GM12878 (cell line): ENCODE results near the gene UROC1. TPM values are rescaled to one million over a fixed set of nuclear protein-coding genes. Genes with fewer than 3 reads are reported as not detected.

Source experiments
- ATAC-seq: fragments of 200-7000 bp; cut with Tn5 transposase; 3 replicates; pipeline ENCODE4 v1.9.1; 2020; ENCODE audit warnings: mild to moderate bottlenecking, moderate library complexity
- BruUV-seq: library from RNA; stranded (reverse); fragments of 400-500 nt; replicated peaks from 2 replicates; lab custom pipeline; 2021; lab: Mats Ljungman, UMichigan
- CTCF ChIA-PET: fragments of 300-600 bp; sonication (Branson Sonifier 250); formaldehyde crosslinking; extraction: SDS; loops from one replicate; lab custom pipeline; 2021; ENCODE audit warnings: inconsistent platforms; lab: Yijun Ruan, JAX
- POLR2A ChIA-PET: fragments of 350-600 bp; formaldehyde crosslinking; extraction: SDS; loops from one replicate; lab custom pipeline; 2021; ENCODE audit warnings: inconsistent platforms; lab: Charles Lee
- RAD21 ChIA-PET: fragments of 300-600 bp; sonication (Branson Sonifier 250); formaldehyde crosslinking; loops from one replicate; lab custom pipeline; 2023; ENCODE audit warnings: antibody characterized with exemption; ENCODE audit not compliant: unreplicated experiment; lab: Charles Lee
- SMC1A ChIA-PET: fragments of 300-600 bp; sonication (Branson Sonifier 250); formaldehyde crosslinking; loops from one replicate; lab custom pipeline; 2023; ENCODE audit not compliant: unreplicated experiment, uncharacterized antibody; lab: Charles Lee
- DNase-seq: peaks from one replicate; pipeline ENCODE4 v3.0.0-alpha.2; 2011; ENCODE audit warnings: low read depth, low spot score
- FAIRE-seq: peaks from 3 replicates; lab custom pipeline; 2011; peaks lifted over from hg19 to GRCh38; lab: Jason Lieb, UNC
- H2AFZ ChIP-seq: 2 replicates; pipeline ENCODE4 v1.6.0; 2011; ENCODE audit warnings: low read depth, low read length, control low read depth; ENCODE audit not compliant: control insufficient read depth
- H3K27ac ChIP-seq: 2 replicates; pipeline ENCODE4 v1.5.1; 2011; ENCODE audit warnings: control low read depth; ENCODE audit not compliant: control insufficient read depth, insufficient read depth
- H3K27me3 ChIP-seq, 2 experiments: replicated peaks in 1 of 2; 2 replicates each; pipeline versions ENCODE4 v1.6.0 to v1.6.1; 2011; ENCODE audit warnings: low read length in 1 of 2; ENCODE audit not compliant: control insufficient read depth in 2 of 2, insufficient read depth in 2 of 2
- H3K36me3 ChIP-seq, 2 experiments: 2 replicates each; pipeline ENCODE4 v1.5.1; 2011; ENCODE audit warnings: low read length in 1 of 2; ENCODE audit not compliant: control insufficient read depth in 2 of 2, insufficient read depth in 2 of 2
- H3K4me1 ChIP-seq: 2 replicates; pipeline ENCODE4 v1.6.1; 2011; ENCODE audit warnings: mild to moderate bottlenecking, low read length, moderate library complexity, mixed read lengths; ENCODE audit not compliant: control insufficient read depth, insufficient read depth
- H3K4me2 ChIP-seq: 2 replicates; pipeline ENCODE4 v1.6.0; 2011; ENCODE audit warnings: control low read depth; ENCODE audit not compliant: control insufficient read depth, insufficient read depth
- H3K4me3 ChIP-seq: fragments of 200-600 bp; sonication (generic); 2 replicates; pipeline ENCODE4 v1.5.1; 2016
- H3K79me2 ChIP-seq: 2 replicates; pipeline ENCODE4 v1.6.0; 2011; ENCODE audit warnings: low read length; ENCODE audit not compliant: control insufficient read depth, insufficient read depth
- H3K9ac ChIP-seq: 2 replicates; pipeline ENCODE4 v1.8.0; 2011; ENCODE audit warnings: low read length, control low read depth, mixed read lengths; ENCODE audit not compliant: control insufficient read depth, insufficient read depth
- H3K9me3 ChIP-seq: replicated peaks from 3 replicates; pipeline ENCODE4 v1.5.1; 2011; ENCODE audit warnings: mild to moderate bottlenecking, low read length; ENCODE audit not compliant: control insufficient read depth, insufficient read depth
- H4K20me1 ChIP-seq: 2 replicates; pipeline ENCODE4 v1.6.0; 2011; ENCODE audit not compliant: control insufficient read depth, insufficient read depth
- BHLHE40 ChIP-seq, 2 experiments: fragments of 450-650 bp in 1 of 2; IDR thresholded peaks; 2 replicates each; pipeline ENCODE4 v1.6.1; 2011 to 2017; ENCODE audit warnings: low read depth in 2 of 2, borderline replicate concordance in 1 of 2, improper control_type of control experiment in 1 of 2, low read length in 1 of 2, mild to moderate bottlenecking in 1 of 2
- CBX3 ChIP-seq: fragments of 200-600 bp; sonication (generic); IDR thresholded peaks from 2 replicates; pipeline ENCODE4 v1.6.1; 2016; ENCODE audit warnings: low read depth, borderline replicate concordance
- DPF2 ChIP-seq: fragments of 450-650 bp; IDR thresholded peaks from 2 replicates; pipeline ENCODE4 v1.6.1; 2017; ENCODE audit warnings: mild to moderate bottlenecking
- EGR1 ChIP-seq, 2 experiments: IDR thresholded peaks; 1 replicate in 1 of 2; 2 replicates in 1 of 2; pipeline ENCODE4 v1.6.1; 2011 to 2012; ENCODE audit warnings: low read depth in 2 of 2, low read length in 2 of 2, borderline replicate concordance in 1 of 2, mild to moderate bottlenecking in 1 of 2, moderate library complexity in 1 of 2
- EP300 ChIP-seq, 2 experiments: fragments of 150-350 bp in 1 of 2; IDR thresholded peaks; 2 replicates each; pipeline ENCODE4 v1.6.1; 2011 to 2012; ENCODE audit warnings: low read depth in 2 of 2, low read length in 2 of 2, borderline replicate concordance in 1 of 2, improper control_type of control experiment in 1 of 2, inconsistent platforms in 1 of 2; ENCODE audit not compliant: control insufficient read depth in 1 of 2
- LARP7 ChIP-seq: fragments of 450-650 bp; IDR thresholded peaks from 2 replicates; pipeline ENCODE4 v1.6.1; 2017; ENCODE audit warnings: mild to moderate bottlenecking
- MEF2A ChIP-seq: IDR thresholded peaks from 2 replicates; pipeline ENCODE4 v1.6.1; 2011; ENCODE audit warnings: low read depth, mild to moderate bottlenecking, low read length, moderate library complexity; ENCODE audit not compliant: insufficient read depth
- MYC ChIP-seq: IDR thresholded peaks from 2 replicates; pipeline ENCODE4 v1.6.1; 2011; ENCODE audit warnings: mild to moderate bottlenecking, low read length, moderate library complexity, inconsistent platforms; ENCODE audit not compliant: insufficient read depth, insufficient replicate concordance, insufficient read length, severe bottlenecking
- NFYB ChIP-seq: IDR thresholded peaks from 2 replicates; pipeline ENCODE4 v1.6.1; 2011; ENCODE audit warnings: low read depth, mild to moderate bottlenecking, low read length, improper control_type of control experiment, moderate library complexity; ENCODE audit not compliant: insufficient read depth
- POLR2A ChIP-seq: IDR thresholded peaks from 2 replicates; pipeline ENCODE4 v1.6.1; 2011; ENCODE audit warnings: low read depth, mild to moderate bottlenecking, low read length
- RBBP5 ChIP-seq: fragments of 200-600 bp; sonication (generic); conservative IDR thresholded peaks from 2 replicates; pipeline ENCODE4 v1.6.1; 2016
- RCOR1 ChIP-seq: conservative IDR thresholded peaks from 2 replicates; pipeline ENCODE4 v1.6.1; 2012; ENCODE audit warnings: low read depth, low read length, improper control_type of control experiment
- SMARCA5 ChIP-seq: fragments of 450-650 bp; IDR thresholded peaks from 2 replicates; pipeline ENCODE4 v1.6.1; 2017; ENCODE audit warnings: mild to moderate bottlenecking
- SREBF2 ChIP-seq: IDR thresholded peaks from 2 replicates; pipeline ENCODE4 v1.6.1; 2012; ENCODE audit warnings: mild to moderate bottlenecking, low read length
- ZBED1 ChIP-seq: IDR thresholded peaks from 2 replicates; pipeline ENCODE4 v1.6.1; 2016; ENCODE audit warnings: borderline replicate concordance
- ZNF207 ChIP-seq: fragments of 450-650 bp; IDR thresholded peaks from 2 replicates; pipeline ENCODE4 v1.6.1; 2014; ENCODE audit warnings: antibody characterized with exemption, mild to moderate bottlenecking, borderline replicate concordance
- WGBS: methylation state at CpG from one replicate; pipeline ENCODE4 v1.1.6; 2016; ENCODE audit warnings: low lambda C conversion rate; ENCODE audit not compliant: insufficient replicate concordance, insufficient coverage; ENCODE audit errors: missing lambda C conversion rate; 5-methylcytosine and 5-hydroxymethylcytosine counted together
- in situ Hi-C: fragments of 300-500 bp; cut with MboI; formaldehyde crosslinking; loops from 9 replicates; pipeline ENCODE4 v1.14.3; 2018; ENCODE audit warnings: mixed read lengths
- intact Hi-C: fragments of 100-400 bp; cut with micrococcal nuclease; formaldehyde crosslinking; loops from one replicate; pipeline ENCODE4 v1.14.2; 2022; ENCODE audit not compliant: unreplicated experiment
- polyA plus RNA-seq, 11 experiments: library from polyadenylated mRNA; depleted of rRNA in 4 of 11; unstranded in 6 of 11; stranded (reverse) in 5 of 11; fragments of >200 nt; fragmentation: Nextera tagmentation in 4 of 11; fragmentation: Illumina TruSeq in 1 of 11; extraction: Ambion mirVana in 4 of 11; extraction: Trizol in 1 of 11; gene quantifications; 1 replicate in 1 of 11; 2 replicates in 10 of 11; pipeline versions ENCODE4 v1.2.1 to v1.2.3, GENCODE V29; 2011 to 2016; ENCODE audit warnings: inconsistent platforms in 2 of 11, missing spikeins in 2 of 11, low read depth in 1 of 11
- total RNA-seq, 4 experiments: library from RNA; depleted of rRNA in 3 of 4; stranded (reverse); fragments of >200 nt in 3 of 4; fragmentation: Illumina TruSeq in 1 of 4; extraction: Trizol in 1 of 4; gene quantifications; 2 replicates each; pipeline versions ENCODE4 v1.2.1 to v1.2.3, GENCODE V29; 2013 to 2021
- TF ChIP-seq, protein P1 (sequence below): fragments of 150-350 bp; IDR thresholded peaks from 2 replicates; pipeline ENCODE4 v1.6.1; 2014; ENCODE audit warnings: mild to moderate bottlenecking, low read depth, low read length
- TF ChIP-seq, protein P2 (sequence below): IDR thresholded peaks from 2 replicates; pipeline ENCODE4 v1.6.1; 2011; ENCODE audit warnings: borderline replicate concordance, low read depth, mild to moderate bottlenecking, moderate library complexity, low read length; ENCODE audit not compliant: insufficient read depth, poor library complexity, severe bottlenecking

UROC1 gene
- total and polyA plus RNA-seq, 10 of the 15 experiments (the other 5 are each of a cell fraction or from before 2014, with no cell fraction given), result 0.04 TPM; not detected in 9

DNA sequence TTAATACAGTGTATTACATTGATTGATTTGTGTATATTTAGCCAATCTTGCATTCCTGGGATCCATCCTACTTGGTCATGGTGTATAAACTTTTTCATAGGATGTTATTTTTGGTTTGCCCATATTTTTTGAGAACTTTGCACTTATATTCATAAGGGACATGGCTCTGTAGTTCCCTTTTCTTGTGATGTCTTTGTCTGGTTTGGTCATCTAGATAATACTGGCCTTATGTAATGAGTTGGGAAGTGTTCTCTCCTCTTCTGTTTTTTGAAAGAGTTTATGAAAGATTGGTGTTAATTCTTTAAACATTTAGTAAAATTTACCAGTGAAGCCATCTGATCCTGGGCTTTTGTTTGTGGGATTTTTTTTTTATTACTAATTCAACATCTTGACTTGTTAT is 15.9 kb upstream of the UROC1 start:
- Histone ChIP-seq H3K4me2 (no peak overlapping the region), H4K20me1 (no peaks in the 10 kb centered on the region), H3K79me2 (no peaks in the 10 kb centered on the region), H3K9me3 (no peaks in the 10 kb centered on the region), H3K27me3 (peaks cover 0 to 2% of the 10 kb centered on the region in 2 experiments; a peak in 2 of 4 replicates), H2AFZ (no peak overlapping the region), H3K36me3 (no peaks in the 10 kb centered on the region), H3K4me3 (no peak overlapping the region), H3K4me1 (no peaks in the 10 kb centered on the region), H3K9ac (no peak overlapping the region), H3K27ac (no peak overlapping the region)
- POLR2A ChIA-PET, result no interaction called here
- SMC1A ChIA-PET, result no interaction called here
- CTCF ChIA-PET, result interaction anchor here (1.3 kb wide), 1 partner anchor 11 kb away, joined by 3 read pairs; no protein-coding TSS in a partner anchor
- RAD21 ChIA-PET, result no interaction called here
- in situ Hi-C loops (no loop called here), intact Hi-C loops (no loop called here)
- TF ChIP-seq SREBF2, result no peak
- no peak for TF ChIP-seq EP300 (IDR thresholded peaks at IDR 0.05; ENCODE audit: borderline replicate concordance in 1 of 2, control insufficient read depth in 1 of 2, low read depth in 2 of 2, low read length in 2 of 2)
- no peak for TF ChIP-seq SMARCA5
- no peak for TF ChIP-seq DPF2
- no peak for TF ChIP-seq RBBP5
- TF ChIP-seq EGR1 (IDR thresholded peaks at IDR 0.05; ENCODE audit: borderline replicate concordance in 1 of 2, low read depth in 2 of 2, low read length in 2 of 2), result no peak
- no peak for TF ChIP-seq NFYB
- no peak for FAIRE-seq
- no peak for ATAC-seq
- no peak for DNase-seq
- BruUV-seq, result no TSS peak

DNA sequence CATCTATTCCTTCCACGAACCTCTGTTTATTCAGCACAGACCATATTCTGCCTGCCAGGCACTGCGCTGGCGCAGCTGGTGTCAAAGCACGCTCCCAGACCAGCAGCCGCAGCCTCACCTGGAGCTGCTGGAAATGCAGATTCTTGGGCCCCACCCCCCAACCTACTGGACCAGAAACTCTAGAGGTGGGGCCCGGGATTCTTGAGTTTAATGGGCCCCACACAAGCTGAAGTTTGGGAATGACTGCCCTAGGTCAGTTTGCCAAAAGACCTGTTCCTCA is 13.4 kb upstream of the UROC1 start:
- H3K27ac ChIP-seq, result no peak overlapping the region
- SMC1A ChIA-PET, result no interaction called here
- H3K4me3 ChIP-seq, result no peak overlapping the region
- ATAC-seq (no peak), DNase-seq (no peak), FAIRE-seq (no peak)
- no peak overlapping the region for H2AFZ ChIP-seq
- intact Hi-C loops (no loop called here), in situ Hi-C loops (no loop called here)
- no peaks in the 10 kb centered on the region for H3K4me1 ChIP-seq
- H3K9me3 ChIP-seq, result no peaks in the 10 kb centered on the region
- no peak overlapping the region for H3K4me2 ChIP-seq
- RAD21 ChIA-PET, result no interaction called here
- CTCF ChIA-PET, result interaction anchor here (0.6 kb wide), 1 partner anchor 9 kb away, joined by 3 read pairs; no protein-coding TSS in a partner anchor
- H3K79me2 ChIP-seq, result no peaks in the 10 kb centered on the region
- POLR2A ChIA-PET, result no interaction called here
- no peaks in the 10 kb centered on the region for H4K20me1 ChIP-seq
- no peaks in the 10 kb centered on the region for H3K27me3 ChIP-seq
- no peak overlapping the region for H3K9ac ChIP-seq
- no peaks in the 10 kb centered on the region for H3K36me3 ChIP-seq
- BruUV-seq, result no TSS peak
- WGBS, result 50% methylated on average over 6 of the region's 6 CpGs
- TF ChIP-seq, protein P1, sequence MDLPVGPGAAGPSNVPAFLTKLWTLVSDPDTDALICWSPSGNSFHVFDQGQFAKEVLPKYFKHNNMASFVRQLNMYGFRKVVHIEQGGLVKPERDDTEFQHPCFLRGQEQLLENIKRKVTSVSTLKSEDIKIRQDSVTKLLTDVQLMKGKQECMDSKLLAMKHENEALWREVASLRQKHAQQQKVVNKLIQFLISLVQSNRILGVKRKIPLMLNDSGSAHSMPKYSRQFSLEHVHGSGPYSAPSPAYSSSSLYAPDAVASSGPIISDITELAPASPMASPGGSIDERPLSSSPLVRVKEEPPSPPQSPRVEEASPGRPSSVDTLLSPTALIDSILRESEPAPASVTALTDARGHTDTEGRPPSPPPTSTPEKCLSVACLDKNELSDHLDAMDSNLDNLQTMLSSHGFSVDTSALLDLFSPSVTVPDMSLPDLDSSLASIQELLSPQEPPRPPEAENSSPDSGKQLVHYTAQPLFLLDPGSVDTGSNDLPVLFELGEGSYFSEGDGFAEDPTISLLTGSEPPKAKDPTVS, result no peak
- TF ChIP-seq ZNF207 (no peak), POLR2A (no peak), MYC (no peak), LARP7 (no peak), RCOR1 (no peak), CBX3 (no peak), MEF2A (no peak), BHLHE40 (IDR thresholded peaks at IDR 0.05; ENCODE audit: borderline replicate concordance in 1 of 2, low read depth in 2 of 2, low read length in 1 of 2) (no peak), ZBED1 (no peak)
- TF ChIP-seq, protein P2, sequence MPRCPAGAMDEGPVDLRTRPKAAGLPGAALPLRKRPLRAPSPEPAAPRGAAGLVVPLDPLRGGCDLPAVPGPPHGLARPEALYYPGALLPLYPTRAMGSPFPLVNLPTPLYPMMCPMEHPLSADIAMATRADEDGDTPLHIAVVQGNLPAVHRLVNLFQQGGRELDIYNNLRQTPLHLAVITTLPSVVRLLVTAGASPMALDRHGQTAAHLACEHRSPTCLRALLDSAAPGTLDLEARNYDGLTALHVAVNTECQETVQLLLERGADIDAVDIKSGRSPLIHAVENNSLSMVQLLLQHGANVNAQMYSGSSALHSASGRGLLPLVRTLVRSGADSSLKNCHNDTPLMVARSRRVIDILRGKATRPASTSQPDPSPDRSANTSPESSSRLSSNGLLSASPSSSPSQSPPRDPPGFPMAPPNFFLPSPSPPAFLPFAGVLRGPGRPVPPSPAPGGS, result no peak
